SW 1271 (cell line): ENCODE measurements around the gene CEP131.
"Not testable (repeated sequence)": the region's sequence is repeated elsewhere in the genome, so short reads cannot be mapped to it uniquely, and the experiment has no call there.

Source experiments
- DNase-seq, 2 experiments: peaks; one replicate each; lab custom pipeline; 2025; lab: John Stamatoyannopoulos, UW

Gene CEP131

DNA sequence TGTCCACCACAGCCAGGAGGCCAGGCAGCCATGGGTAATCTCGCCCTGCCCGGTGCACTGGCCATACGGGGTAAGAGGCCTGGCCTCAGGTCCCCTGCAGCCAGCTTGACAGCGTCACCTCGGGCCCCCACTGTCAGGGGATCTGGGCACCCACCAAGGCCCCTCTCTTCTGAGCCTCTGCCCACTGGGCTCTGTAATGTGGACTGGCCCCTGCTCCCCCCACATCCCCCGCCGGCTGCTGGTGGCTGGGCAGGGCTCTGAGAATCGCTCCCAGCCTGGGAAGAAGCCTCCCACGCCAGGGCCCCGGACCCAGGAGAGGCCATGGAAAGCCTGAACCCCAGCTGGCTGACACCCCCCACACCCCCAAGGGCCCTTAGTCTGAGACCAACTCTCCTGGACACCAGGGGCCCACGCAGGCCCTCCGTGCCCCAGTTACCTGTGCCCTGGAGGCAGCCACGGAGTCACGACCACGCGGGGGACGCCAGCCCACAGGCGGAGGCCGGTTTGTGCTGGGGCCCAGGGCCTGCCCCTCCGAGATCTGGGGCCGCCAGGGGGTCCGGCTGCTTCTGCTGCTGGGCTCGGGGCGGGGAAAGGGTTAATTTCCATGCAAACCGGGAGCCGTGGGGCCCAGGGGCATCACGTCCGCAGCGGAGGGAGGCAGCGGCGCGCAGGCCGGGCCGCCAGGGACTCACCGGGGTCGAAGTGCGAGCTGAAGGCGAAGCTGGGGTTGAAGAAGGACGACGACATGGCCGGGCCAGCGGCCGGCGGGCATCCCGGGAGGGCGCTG is 57.3 kb downstream of the CEP131 start, which contains the start of gene PVALEF:
PVALEF (plus strand) TSS at position 262 of the 787 bp plus-strand sequence. CDS start 15,720 bp downstream, outside the sequence.
- DNase-seq: no peak

DNA sequence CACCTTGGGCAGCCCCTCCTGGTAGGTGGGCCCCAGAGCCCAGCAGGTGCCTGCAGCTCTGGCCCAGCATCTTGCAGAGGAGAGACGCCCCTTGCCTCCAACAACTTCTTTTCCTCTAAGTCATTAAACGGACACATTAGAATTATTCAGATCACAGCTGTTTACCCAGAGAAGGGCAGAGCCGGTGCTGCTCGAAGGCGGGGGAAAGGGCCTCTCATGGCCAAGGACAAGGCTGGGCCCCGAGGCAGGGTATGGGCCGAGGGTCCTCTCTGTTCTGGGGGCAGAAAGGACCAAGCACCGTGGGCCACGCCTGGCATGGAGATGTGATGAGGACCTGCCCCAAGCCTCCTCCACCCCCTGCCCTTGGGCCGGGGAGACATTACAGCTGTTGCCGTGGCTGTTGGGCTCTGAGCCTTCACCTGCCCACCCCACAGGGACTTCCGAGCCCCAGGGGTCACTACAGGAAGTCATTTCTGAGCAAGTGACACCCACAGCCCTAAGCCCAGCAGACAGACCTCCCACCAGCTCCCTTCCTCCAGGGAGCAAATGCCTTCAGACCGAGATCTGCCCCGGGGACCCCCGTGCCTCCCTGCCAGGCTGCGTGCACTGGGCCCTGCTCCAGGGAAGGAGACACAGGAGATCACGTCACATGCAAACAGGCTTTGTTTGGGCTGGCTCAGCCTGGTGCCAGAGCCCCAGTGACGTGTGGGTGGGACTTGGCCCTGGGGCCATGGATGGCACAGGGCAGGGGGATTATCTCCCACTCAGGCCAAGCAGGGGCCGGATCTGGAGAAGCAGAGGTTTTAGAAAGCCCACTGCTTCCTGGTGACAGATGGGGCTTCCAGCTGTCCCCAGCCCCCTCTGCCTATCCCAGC is 58.2 kb downstream of the CEP131 start:
- no peak for DNase-seq

DNA sequence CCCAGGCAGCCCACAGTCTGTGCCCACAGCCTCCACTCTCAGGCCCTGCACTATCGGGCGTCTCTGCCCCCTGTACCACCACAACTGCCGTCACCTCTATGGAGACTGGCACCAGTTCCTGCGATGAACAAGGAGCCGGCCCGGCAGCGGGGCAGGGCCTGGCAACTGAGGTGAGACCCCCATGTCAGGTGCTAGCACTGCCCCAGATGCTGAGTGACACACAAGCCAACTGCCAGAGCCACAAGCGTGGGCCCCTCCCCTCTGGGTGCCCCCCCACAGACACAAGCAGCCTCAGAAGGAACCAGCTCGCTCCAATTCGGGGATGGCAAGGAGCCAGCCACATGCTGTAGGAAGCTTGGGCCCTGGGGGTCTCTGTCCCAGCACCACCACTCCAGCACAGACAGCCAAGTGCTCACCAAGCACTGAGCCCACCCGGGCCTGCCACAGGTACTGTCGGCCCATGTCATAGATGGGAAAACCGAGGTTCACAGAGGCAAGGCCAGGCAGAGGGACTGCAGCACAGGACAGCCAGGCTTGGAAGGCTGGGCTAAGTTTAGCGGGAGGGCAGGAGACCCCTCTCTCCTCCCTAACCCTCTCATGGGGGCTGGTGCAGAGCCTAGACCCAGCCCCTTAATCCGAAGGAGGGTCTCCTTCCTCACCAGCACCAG is 58.9 kb downstream of the CEP131 start:
- no peak for DNase-seq

DNA sequence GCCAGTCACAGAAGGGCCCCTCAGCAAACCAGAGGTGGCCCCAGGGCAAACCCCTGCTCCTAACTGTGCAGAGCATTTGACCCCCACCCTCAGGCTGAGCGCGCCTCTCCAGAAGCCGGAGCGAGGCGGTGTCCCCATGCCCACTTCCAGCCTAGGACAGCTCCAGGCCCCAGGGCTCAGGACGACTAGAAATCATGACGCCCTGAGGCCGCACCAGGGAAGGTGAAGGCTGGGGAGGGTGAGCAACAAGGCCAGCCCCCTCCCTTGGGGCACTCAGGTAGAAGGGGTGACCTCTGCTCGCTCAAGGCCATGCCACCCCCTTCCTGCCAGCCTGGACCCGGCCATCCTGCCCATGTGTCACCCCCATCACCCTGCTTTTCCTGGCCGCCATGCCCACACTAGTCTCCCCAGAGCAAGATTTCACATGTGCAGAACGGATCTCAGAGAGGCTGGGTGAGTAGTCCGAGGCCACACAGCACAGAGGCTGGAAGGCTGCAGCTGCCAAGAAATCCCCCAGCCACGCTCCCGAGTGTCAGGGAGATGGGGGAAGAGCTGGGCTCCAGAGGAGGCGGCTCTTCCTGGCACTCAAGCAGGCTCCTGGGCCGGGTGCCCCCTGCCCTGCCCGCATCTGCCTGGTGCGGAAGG is 59.6 kb downstream of the CEP131 start:
- DNase-seq: no peak

DNA sequence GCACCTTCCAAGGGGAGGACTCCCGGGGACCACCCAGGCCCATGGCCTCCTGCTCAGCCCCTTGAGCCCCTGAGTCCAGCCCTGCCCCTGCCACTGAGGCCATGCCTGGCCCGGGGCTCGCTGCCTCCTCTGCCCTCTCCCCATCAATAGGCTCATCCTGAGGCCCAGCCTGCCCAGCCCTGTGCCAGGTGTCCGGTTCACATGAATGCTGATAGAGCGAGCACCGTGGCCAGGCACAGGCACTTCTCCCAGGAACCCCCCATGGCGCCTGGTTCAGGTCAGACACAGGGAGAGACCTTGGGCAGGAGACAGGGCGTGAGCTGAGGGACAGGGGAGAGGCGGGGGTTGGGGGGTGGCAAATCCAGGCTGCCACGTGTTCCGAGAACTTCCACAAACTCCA is 60.3 kb downstream of the CEP131 start:
- DNase-seq: no peak

DNA sequence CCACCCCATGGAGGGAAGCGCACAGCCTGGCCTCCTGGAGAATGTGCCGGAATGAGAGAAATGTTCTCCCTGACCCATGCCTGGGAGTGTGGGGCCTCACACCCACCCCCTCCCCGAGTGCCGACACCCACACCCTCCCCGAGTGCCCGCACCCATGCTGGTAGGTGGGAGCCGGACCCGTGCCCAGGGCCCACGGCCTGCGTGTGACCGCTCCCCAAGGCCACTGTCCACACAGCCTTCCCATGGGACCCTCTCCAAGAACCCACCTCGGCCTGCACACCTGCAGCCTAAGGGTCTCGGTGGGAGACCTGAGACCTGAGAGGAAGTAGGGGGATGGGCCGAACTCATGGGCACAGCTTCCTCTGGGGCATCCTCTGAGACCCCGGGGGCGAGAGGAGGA is 60.8 kb downstream of the CEP131 start:
- DNase-seq: no peak

DNA sequence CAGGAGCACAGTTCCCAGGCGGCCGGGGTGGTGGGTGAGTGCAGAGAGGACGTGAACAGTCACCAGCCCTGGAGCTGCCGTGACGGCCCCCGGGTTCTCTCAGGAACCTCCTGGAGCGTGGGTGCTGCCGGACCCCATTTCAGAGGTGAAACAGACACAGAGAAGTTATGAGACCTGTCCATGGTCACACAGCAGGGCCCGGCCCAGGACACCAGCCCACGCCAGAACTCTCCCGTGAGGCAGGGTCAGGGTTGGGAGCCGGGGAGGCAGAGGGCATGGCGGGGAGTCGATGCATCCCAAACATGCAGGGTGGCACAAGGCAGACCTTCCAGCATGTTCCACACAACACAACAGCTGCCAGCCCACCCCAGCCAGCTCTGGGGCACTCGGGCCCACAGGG is 61.2 kb downstream of the CEP131 start:
- no peak for DNase-seq

DNA sequence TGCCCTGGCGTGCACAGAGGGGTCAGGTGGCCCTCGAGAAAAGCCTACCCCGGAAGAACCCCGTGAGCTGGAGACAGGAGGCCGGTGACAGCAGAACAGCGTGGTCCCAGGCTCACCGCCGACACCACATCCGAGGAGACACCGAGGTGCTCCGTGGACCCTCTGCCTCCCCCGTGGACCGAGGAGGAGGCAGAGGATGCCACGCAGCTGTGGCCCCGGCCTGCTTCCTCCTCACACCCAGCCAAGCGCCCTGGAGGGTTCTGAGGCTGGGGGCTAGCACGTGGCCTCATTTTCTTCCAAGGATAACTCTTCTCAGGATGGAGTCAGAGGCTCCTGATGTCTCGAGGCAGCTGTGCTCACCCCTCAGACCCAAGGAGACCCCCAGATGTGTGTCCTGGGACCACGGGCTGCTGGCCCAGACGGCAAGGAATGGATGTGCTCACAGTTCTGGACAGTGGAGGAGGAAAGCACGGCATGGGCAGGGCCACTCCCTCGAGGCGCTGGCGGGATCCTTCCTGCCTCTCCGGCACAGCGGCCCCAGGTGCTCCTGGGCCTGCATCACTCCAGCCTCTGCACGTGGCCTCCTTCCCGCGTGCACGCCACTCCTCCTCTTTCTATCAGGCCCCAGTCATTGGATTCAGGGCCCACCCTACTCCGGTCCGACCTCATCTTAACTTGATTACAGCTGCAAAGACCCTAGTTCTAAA is 61.9 kb downstream of the CEP131 start:
- DNase-seq: no peak

DNA sequence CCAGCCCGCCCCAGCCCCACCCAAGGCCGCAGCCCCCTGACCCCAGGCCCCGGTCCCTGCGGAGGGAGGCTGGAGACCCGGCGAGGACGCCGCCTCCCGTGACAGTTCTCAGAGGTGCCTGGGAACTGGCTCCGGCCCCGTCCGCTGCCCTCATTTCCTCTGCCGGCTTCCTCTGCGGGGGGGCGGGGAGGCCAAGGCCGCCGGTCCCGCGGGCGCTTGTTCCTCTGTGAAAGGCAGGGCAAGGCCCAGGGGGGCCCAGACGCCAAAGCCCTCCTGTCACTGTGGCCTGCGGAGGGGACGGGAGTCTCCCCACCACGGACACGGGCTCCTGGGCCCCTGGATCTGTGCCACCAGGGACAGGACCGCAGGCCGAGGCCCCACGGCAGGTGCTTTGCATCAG is 62.5 kb downstream of the CEP131 start:
- no peak for DNase-seq

DNA sequence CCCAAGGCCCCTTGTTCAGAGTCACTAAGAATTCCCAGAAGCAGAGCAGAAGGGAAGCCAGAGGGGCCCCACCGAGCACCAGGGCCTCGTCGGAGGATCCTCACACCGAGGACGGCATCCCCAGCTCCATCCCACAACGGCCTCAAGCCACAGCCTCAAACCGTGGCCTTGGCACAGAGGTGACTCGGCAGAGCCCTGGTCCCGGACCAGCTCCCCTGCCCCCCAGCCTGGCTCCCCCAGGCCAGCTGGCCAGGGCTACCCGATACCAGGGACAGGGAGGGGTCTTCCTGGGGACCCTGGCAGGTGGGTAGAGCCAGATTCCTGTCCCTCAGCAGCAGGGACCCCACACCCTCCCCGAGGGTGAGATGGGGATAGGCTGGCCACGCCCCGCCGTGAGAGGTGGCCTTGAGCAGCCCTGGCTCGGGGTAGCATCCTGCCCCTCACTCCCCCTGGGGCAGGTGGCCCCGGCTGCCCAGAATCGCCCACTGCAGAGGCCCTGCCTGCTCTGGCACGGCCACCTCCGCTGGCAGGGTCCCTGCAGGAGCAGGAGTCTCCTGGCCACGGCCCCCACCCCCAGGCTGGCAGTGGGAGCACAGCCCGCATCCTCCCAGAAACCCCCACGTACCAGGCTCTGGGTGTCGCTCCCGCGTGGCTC is 63.0 kb downstream of the CEP131 start:
- no peak for DNase-seq

DNA sequence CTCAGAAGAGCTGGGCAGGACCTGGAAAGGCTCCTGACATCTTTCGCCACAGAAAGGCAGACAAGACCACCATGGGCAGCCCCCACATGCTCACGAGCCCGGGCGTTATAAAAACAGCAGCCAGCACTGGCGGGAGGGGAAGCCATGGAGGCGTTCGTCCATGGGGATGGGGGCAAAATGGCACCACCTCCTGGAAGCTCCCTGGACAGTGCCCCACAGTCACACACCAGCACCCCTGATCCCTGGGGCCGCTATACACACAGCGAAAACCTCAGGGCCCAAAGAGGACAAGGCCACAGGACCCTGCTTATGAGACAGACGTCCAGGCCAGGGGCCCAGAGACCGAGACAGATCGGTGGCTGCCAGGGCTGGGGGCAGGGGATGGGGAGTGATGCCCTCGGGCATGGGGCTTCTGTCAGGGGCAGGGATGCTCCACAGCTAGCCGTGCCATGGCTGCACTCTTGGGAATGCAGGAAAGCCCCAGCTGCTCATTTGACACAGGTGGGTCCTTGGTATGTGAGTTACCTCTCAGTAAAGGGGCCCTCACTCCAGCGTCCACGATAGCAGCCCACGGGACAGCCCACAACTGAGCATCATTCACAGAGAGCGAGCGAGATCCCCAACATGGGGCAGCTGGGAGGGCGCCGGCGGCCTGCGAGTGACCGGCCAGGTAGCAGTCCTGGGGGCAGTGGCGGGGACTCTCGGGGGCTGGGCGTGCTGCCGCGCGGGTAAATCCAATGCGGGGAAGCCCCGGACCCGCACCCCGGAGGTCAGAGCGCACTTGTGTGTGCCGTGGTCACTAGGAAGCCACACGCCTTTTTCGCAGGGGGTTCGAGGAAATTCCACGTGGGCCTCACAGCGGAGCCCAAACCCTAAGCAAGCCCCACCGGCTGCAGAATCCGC is 63.8 kb downstream of the CEP131 start:
- DNase-seq: no peak

DNA sequence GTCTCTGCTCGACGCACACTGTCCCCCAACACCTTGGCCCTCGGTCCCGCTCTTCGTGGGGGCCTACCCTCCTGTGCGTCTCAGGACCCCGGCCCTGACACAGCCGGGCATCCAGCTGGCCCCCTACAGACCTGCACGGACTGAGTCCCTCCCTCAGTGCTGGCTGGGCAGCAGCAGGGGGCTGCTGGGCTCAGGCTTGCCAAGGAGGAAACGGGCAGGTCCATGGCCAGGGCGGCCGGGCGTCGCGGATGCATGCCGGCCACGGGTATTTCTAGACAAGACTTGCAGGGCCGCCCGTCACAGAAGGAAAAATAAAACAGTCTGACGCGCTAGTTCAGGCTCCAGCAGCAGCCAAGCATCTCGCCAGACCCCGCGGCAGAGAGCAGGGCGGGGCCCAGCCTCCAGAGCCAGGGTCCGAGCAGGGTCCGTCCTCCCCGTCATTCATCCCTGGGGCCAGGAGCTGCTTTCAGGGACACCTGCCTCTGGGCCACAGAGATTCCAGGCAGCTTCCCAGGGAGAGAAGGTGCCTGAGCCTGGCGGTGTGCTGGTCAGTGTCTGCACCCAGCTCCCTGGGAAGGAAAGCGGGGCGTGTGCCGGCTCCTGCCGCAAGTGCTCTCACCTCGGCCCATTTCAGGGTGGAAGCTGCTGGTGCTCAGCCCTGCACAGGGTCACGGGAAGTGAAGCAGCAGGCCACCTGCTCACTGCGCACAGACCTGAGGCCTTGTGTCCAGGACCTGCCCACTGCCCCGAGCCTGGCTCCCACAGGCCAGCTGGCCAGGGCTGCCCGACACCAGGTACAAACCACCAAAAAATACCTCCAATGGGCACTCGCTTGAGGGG is 64.7 kb downstream of the CEP131 start:
- DNase-seq: no peak

DNA sequence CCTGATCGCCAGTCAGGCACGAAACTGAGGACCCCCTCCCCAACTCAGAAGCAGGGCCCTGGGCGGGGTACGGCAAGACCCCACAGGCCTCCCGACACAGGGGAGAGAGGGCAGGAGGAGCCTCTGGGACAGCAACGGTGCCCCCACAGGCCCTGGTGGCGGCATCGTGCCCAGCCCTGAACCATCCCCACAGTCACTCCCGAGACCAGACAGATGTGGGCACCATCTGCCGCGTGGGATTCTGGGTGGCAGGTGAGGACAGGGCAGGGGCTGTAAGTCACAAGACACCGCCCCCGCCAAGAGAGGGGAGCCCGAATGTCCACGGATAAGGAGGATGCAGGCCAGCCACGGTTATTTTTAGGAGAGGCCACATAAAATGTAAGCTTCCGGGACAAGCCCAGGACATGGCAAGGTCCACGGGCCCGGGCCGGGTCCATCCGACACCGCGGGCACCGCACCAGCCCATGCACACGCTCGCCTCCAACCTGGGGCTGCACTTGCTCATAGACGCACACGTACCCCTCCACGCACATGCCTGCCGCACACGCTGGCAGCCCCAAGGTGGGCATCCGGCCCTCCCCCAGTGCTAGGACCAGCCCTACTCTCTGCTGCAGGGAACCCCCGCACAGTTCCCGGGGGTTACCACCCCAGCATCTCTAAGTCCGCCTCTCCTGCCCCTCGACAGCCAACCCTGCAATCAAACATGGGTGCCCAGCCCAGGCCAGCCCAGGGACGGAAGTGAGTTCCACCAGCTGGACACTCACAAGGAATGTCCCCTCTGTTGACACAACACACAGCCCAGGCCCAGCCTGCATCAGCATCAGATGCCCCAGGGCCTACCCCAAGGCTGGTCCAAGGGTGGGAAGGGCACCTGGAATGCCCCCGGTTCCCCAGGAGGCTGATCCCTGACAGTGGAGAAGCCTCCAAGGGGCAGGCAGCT is 65.6 kb downstream of the CEP131 start:
- no peak for DNase-seq

DNA sequence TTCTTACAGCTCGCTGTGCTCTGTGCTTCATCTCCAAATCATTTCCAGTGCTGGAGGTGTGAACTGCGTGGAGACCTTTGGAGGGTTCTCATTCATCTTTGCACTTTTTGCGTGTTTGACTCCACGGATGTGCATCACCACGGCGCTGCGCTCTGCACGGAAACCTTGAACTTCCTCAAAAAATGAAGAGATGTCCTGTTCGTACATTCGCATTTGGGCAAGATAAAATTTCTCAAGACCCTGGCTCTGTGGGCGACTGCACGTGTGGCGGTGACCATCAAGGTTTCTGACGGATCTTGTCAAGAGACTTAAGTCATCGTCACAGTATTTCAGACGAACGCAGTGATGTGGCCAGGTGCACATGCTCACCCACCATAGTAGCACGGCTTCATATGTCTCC is 67.8 kb downstream of the CEP131 start:
- no peak for DNase-seq

DNA sequence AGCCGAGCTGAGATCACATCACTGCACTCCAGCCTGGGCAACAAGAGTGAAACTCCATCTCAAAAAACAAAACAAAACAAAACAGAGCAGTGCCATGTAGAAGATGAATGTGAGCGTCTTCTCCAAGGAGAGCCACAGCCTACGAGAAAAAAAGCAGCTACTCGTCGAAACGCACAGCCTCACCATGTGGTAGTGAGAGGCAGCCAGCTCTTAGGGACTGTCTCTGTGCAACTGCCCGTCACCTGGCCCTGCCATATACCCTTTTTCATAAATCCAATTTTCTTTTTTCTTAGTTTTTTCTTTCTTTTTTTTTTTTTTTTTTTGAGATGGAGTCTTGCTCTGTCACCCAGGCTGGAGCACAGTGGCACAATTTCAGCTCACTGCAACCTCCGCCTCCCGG is 68.7 kb downstream of the CEP131 start:
- DNase-seq: not testable (repeated sequence)

DNA sequence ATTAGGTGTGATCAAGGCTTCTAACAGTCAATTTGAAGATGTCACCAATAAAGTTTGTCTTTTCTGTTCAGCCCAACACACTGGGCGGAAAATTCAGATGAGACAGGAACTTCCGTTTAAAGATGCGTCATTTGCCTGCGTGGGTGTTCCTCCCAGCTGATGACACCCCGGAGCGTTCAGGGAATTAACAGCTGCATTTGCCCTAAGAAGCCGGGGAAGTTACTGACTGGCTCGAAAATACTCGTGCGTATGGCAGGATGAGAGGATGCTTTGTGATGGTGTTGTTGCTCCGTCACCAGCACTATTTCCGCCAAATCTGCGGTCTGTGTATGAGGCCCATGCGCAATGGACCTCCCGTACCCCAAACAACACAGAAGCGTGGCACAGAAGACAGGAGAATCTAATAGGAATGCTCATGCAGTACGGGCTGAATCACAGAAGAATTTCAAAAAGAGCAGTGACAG is 69.4 kb downstream of the CEP131 start:
- no peak for DNase-seq

DNA sequence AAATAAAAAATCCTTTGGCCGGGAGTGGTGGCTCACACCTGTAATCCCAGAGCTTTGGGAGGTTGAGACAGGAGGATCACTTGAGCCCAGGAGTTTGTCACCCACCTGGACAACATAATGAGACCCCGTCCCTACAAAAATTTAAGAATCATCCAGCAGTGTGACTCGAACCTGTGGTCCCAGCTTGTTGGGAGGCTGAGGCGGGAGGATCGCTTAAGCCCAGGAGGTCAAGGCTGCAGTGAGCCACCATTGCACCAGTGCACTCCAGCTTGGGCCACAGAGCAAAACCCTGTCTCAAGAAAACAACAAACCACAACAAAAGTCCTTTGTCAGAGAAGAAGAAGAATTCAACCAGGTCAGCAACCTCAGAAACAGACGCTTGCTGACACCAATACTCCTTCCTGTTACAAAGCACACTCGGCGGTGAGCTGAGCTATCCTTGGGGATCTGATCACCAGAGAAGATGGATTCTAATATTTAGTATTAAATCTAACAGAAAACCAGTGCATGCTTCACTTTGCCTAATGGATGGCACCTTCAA is 70.4 kb downstream of the CEP131 start:
- no peak for DNase-seq
